Measurements from ENCODE around the gene FMN1. TPM values are rescaled to one million over a fixed set of nuclear protein-coding genes. Genes with fewer than 3 reads are reported as not detected.

FMN1 gene
- total RNA-seq, 2 donors from 2014 or later, result 0.60 to 1.1 TPM

- no peak overlapping the region for H3K9ac ChIP-seq (ENCODE audit: extremely low read depth, low read length, poor library complexity, severe bottlenecking)
- no peak for TF ChIP-seq CTCF (conservative IDR thresholded peaks at IDR 0.05)
- no peaks in the 10 kb centered on the region for H3K36me3 ChIP-seq (ENCODE audit: control insufficient read depth, insufficient read depth, low read length)
- Mint-ChIP-seq H3K4me1 (peaks cover 13% of the 10 kb centered on the region), H3K27ac (no peak overlapping the region), H3K27me3 (ENCODE audit: insufficient read depth) (no peaks in the 10 kb centered on the region), H3K4me3 (no peak overlapping the region), H3K36me3 (ENCODE audit: low read depth) (no peaks in the 10 kb centered on the region), H3K9me3 (no peaks in the 10 kb centered on the region)
- H3K27me3 ChIP-seq (ENCODE audit: control insufficient read depth, insufficient read depth, low read length, poor library complexity, severe bottlenecking), result no peaks in the 10 kb centered on the region
- H3K27ac ChIP-seq (ENCODE audit: low read depth, low read length), result no peak overlapping the region
- no peak for DNase-seq
- WGBS, 2 experiments (ENCODE audit: insufficient coverage in 1 of 2, insufficient read length in 1 of 2), result 72 to 73% methylated on average over 3 of the region's 3 CpGs
- H3K9me3 ChIP-seq (ENCODE audit: control insufficient read depth, low read length), result no peaks in the 10 kb centered on the region
- H3K4me3 ChIP-seq (ENCODE audit: low read length), result no peak overlapping the region
- no peaks in the 10 kb centered on the region for H3K4me1 ChIP-seq (ENCODE audit: control insufficient read depth, insufficient read depth, low read length)
Measured at GRCh38 chr15:32852771-32853170, 341.7 kb downstream of the FMN1 start.

- no peaks in the 10 kb centered on the region for H3K27me3 Mint-ChIP-seq (ENCODE audit: insufficient read depth)
- H3K27me3 ChIP-seq (ENCODE audit: control insufficient read depth, insufficient read depth, low read length, poor library complexity, severe bottlenecking), result no peaks in the 10 kb centered on the region
- H3K27ac Mint-ChIP-seq, result no peak overlapping the region
- H3K4me3 Mint-ChIP-seq, result no peak overlapping the region
- no peaks in the 10 kb centered on the region for H3K36me3 Mint-ChIP-seq (ENCODE audit: low read depth)
- TF ChIP-seq CTCF (conservative IDR thresholded peaks at IDR 0.05), result no peak
- H3K9me3 Mint-ChIP-seq, result peaks cover 2% of the 10 kb centered on the region
- H3K9ac ChIP-seq (ENCODE audit: extremely low read depth, low read length, poor library complexity, severe bottlenecking), result no peak overlapping the region
- no peaks in the 10 kb centered on the region for H3K9me3 ChIP-seq (ENCODE audit: control insufficient read depth, low read length)
- no peaks in the 10 kb centered on the region for H3K4me1 ChIP-seq (ENCODE audit: control insufficient read depth, insufficient read depth, low read length)
- no peaks in the 10 kb centered on the region for H3K36me3 ChIP-seq (ENCODE audit: control insufficient read depth, insufficient read depth, low read length)
- H3K4me3 ChIP-seq (ENCODE audit: low read length), result no peak overlapping the region
- DNase-seq, result no peak
- peaks cover 13% of the 10 kb centered on the region for H3K4me1 Mint-ChIP-seq
- 93 to 96% methylated on average over 4 of the region's 4 CpGs for WGBS, 2 experiments (ENCODE audit: insufficient coverage in 1 of 2, insufficient read length in 1 of 2)
- H3K27ac ChIP-seq (ENCODE audit: low read depth, low read length), result no peak overlapping the region
Measured at GRCh38 chr15:32852017-32852416, 342.5 kb downstream of the FMN1 start.

GRCh38 chr15:32851572-32851971 is 342.9 kb downstream of the FMN1 start:
- Mint-ChIP-seq H3K27me3 (ENCODE audit: insufficient read depth) (no peaks in the 10 kb centered on the region), H3K27ac (no peak overlapping the region), H3K9me3 (peaks cover 2% of the 10 kb centered on the region), H3K4me3 (no peak overlapping the region), H3K4me1 (peaks cover 13% of the 10 kb centered on the region), H3K36me3 (ENCODE audit: low read depth) (no peaks in the 10 kb centered on the region)
- Histone ChIP-seq H3K4me1 (ENCODE audit: control insufficient read depth, insufficient read depth, low read length) (no peaks in the 10 kb centered on the region), H3K27ac (ENCODE audit: low read depth, low read length) (no peak overlapping the region), H3K9ac (ENCODE audit: extremely low read depth, low read length, poor library complexity, severe bottlenecking) (no peak overlapping the region), H3K36me3 (ENCODE audit: control insufficient read depth, insufficient read depth, low read length) (no peaks in the 10 kb centered on the region), H3K9me3 (ENCODE audit: control insufficient read depth, low read length) (no peaks in the 10 kb centered on the region), H3K4me3 (ENCODE audit: low read length) (no peak overlapping the region), H3K27me3 (ENCODE audit: control insufficient read depth, insufficient read depth, low read length, poor library complexity, severe bottlenecking) (no peaks in the 10 kb centered on the region)
- WGBS, 2 experiments (ENCODE audit: insufficient coverage in 1 of 2, insufficient read length in 1 of 2), result 92 to 100% methylated on average over 3 to 4 of the region's 5 CpGs
- DNase-seq, result no peak
- TF ChIP-seq CTCF (conservative IDR thresholded peaks at IDR 0.05), result no peak

Measured in endodermal cell (in vitro differentiated cells).